H1 (cell line): ENCODE results near the gene AGBL1. TPM values are rescaled to one million over a fixed set of nuclear protein-coding genes. Genes with fewer than 3 reads are reported as not detected.

Experiments used
- CTCF ChIA-PET: fragments of 300-600 bp; sonication (Branson Sonifier 250); formaldehyde crosslinking; loops from one replicate; lab custom pipeline; 2021; ENCODE audit not compliant: partially characterized antibody; lab: Charles Lee
- POLR2A ChIA-PET: fragments of 300-600 bp; sonication (Branson Sonifier 250); formaldehyde crosslinking; loops from one replicate; lab custom pipeline; 2021; ENCODE audit warnings: inconsistent platforms; ENCODE audit not compliant: partially characterized antibody; lab: Charles Lee
- DNase-seq, 2 experiments: peaks; one replicate each; pipeline versions ENCODE4 v3.0.0 to v3.0.0-alpha.2; 2010 to 2022; ENCODE audit warnings: low spot score in 2 of 2, low read depth in 1 of 2, mixed read lengths in 1 of 2
- FAIRE-seq: peaks from 2 replicates; lab custom pipeline; 2011; peaks lifted over from hg19 to GRCh38; lab: Jason Lieb, UNC
- H2AFZ ChIP-seq: 2 replicates; pipeline ENCODE4 v1.8.1; 2012; ENCODE audit warnings: low read length, inconsistent platforms
- H2AK5ac ChIP-seq: 2 replicates; pipeline ENCODE4 v1.6.1; 2013; ENCODE audit warnings: low read depth, low read length
- H2BK120ac ChIP-seq: replicated peaks from 2 replicates; pipeline ENCODE3; 2013; ENCODE audit warnings: low read depth, low read length, inconsistent platforms
- H2BK12ac ChIP-seq: 2 replicates; pipeline ENCODE4 v1.6.1; 2013; ENCODE audit warnings: low read depth, low read length
- H2BK15ac ChIP-seq: 2 replicates; pipeline ENCODE4 v1.6.1; 2013; ENCODE audit warnings: low read length
- H2BK20ac ChIP-seq: 2 replicates; pipeline ENCODE4 v1.6.1; 2013; ENCODE audit warnings: low read length
- H2BK5ac ChIP-seq: 2 replicates; pipeline ENCODE4 v1.6.1; 2013; ENCODE audit warnings: low read depth, low read length
- H3K14ac ChIP-seq: 2 replicates; pipeline ENCODE4 v1.6.1; 2013; ENCODE audit warnings: inconsistent platforms; ENCODE audit not compliant: insufficient read length
- H3K18ac ChIP-seq: 2 replicates; pipeline ENCODE4 v1.6.1; 2013; ENCODE audit warnings: low read length; ENCODE audit errors: extremely low read depth
- H3K23ac ChIP-seq: 2 replicates; pipeline ENCODE4 v1.6.1; 2013; ENCODE audit warnings: inconsistent platforms; ENCODE audit not compliant: insufficient read length
- H3K23me2 ChIP-seq: 2 replicates; pipeline ENCODE4 v1.6.1; 2013; ENCODE audit warnings: low read depth, low read length
- H3K27ac ChIP-seq: 2 replicates; pipeline ENCODE4 v1.6.1; 2011; ENCODE audit warnings: low read depth, low read length, inconsistent platforms
- H3K27me3 ChIP-seq, 4 experiments: replicated peaks in 1 of 4; 1 replicate in 1 of 4; 2 replicates in 3 of 4; pipeline versions ENCODE4 v1.6.1 to v1.8.1; 2011 to 2013; ENCODE audit warnings: low read length in 3 of 4, mild to moderate bottlenecking in 3 of 4, inconsistent platforms in 2 of 4, mixed read lengths in 2 of 4, moderate library complexity in 1 of 4; ENCODE audit not compliant: control insufficient read depth in 3 of 4, insufficient read depth in 3 of 4; ENCODE audit errors: extremely low read depth in 1 of 4
- H3K36me3 ChIP-seq, 4 experiments: 2 replicates each; pipeline versions ENCODE4 v1.6.1 to v1.8.1; 2011 to 2013; ENCODE audit warnings: mild to moderate bottlenecking in 4 of 4, low read length in 3 of 4, moderate library complexity in 2 of 4, control low read depth in 1 of 4, inconsistent platforms in 1 of 4; ENCODE audit not compliant: insufficient read depth in 4 of 4, control insufficient read depth in 2 of 4
- H3K4ac ChIP-seq: replicated peaks from 2 replicates; pipeline ENCODE3; 2013; ENCODE audit warnings: low read length, low read depth, mixed read lengths, inconsistent platforms; ENCODE audit not compliant: insufficient read length
- H3K4me1 ChIP-seq, 4 experiments: replicated peaks in 1 of 4; 1 replicate in 1 of 4; 2 replicates in 3 of 4; pipeline versions ENCODE4 v1.6.1 to v1.8.1; 2011 to 2013; ENCODE audit warnings: low read length in 3 of 4, inconsistent platforms in 2 of 4, mixed read lengths in 1 of 4; ENCODE audit not compliant: insufficient read depth in 4 of 4, control insufficient read depth in 3 of 4
- H3K4me2 ChIP-seq, 2 experiments: 2 replicates each; pipeline versions ENCODE4 v1.6.1 to v1.8.1; 2011 to 2013; ENCODE audit warnings: low read depth in 2 of 2, low read length in 2 of 2, control low read depth in 1 of 2, inconsistent platforms in 1 of 2, mild to moderate bottlenecking in 1 of 2; ENCODE audit not compliant: insufficient read depth in 1 of 2
- H3K4me3 ChIP-seq, 4 experiments: fragments of 200-600, 300-600 bp in 1 of 4; sonication (generic), shearing (Covaris generic), sonication (Bioruptor Twin) in 1 of 4; 2 replicates each; pipeline versions ENCODE4 v1.5.1 to v1.8.1; 2011 to 2016; ENCODE audit warnings: low read length in 4 of 4, low read depth in 3 of 4, control low read depth in 2 of 4, inconsistent platforms in 2 of 4, mild to moderate bottlenecking in 2 of 4, mixed read lengths in 1 of 4, moderate library complexity in 1 of 4; ENCODE audit not compliant: insufficient read depth in 2 of 4; ENCODE audit errors: extremely low read depth in 1 of 4
- H3K56ac ChIP-seq: replicated peaks from 2 replicates; pipeline ENCODE3; 2013; ENCODE audit warnings: low read depth, mild to moderate bottlenecking, mixed read lengths, low read length, inconsistent platforms; ENCODE audit not compliant: insufficient read length
- H3K79me1 ChIP-seq: 2 replicates; pipeline ENCODE4 v1.6.1; 2013; ENCODE audit warnings: low read depth, low read length, control low read depth
- H3K79me2 ChIP-seq, 2 experiments: 2 replicates each; pipeline versions ENCODE4 v1.6.1 to v1.8.1; 2012 to 2013; ENCODE audit warnings: low read length in 2 of 2, mild to moderate bottlenecking in 2 of 2, inconsistent platforms in 1 of 2; ENCODE audit not compliant: insufficient read depth in 2 of 2, control insufficient read depth in 1 of 2
- H3K9ac ChIP-seq, 4 experiments: replicated peaks in 1 of 4; 1 replicate in 1 of 4; 2 replicates in 3 of 4; pipeline versions ENCODE4 v1.6.1 to v1.8.1; 2011 to 2013; ENCODE audit warnings: low read depth in 3 of 4, low read length in 3 of 4, control low read depth in 2 of 4, mild to moderate bottlenecking in 2 of 4, moderate library complexity in 2 of 4, inconsistent platforms in 1 of 4; ENCODE audit errors: extremely low read depth in 1 of 4
- H3K9me3 ChIP-seq, 2 experiments: 2 replicates each; pipeline versions ENCODE4 v1.6.1 to v1.8.1; 2012 to 2013; ENCODE audit warnings: mild to moderate bottlenecking in 2 of 2, moderate library complexity in 2 of 2, control low read depth in 1 of 2, inconsistent platforms in 1 of 2, low read depth in 1 of 2, low read length in 1 of 2, mixed read lengths in 1 of 2; ENCODE audit not compliant: insufficient read depth in 2 of 2
- H4K20me1 ChIP-seq, 2 experiments: replicated peaks in 1 of 2; 2 replicates each; pipeline versions ENCODE3 to v1.8.1; 2011 to 2013; ENCODE audit warnings: inconsistent platforms in 2 of 2, low read length in 2 of 2, mild to moderate bottlenecking in 1 of 2; ENCODE audit not compliant: insufficient read depth in 2 of 2, control insufficient read depth in 1 of 2
- H4K5ac ChIP-seq: 2 replicates; pipeline ENCODE4 v1.6.1; 2013; ENCODE audit warnings: low read length, low read depth, mixed read lengths, inconsistent platforms; ENCODE audit not compliant: insufficient read length
- H4K8ac ChIP-seq: 2 replicates; pipeline ENCODE4 v1.8.0; 2013; ENCODE audit warnings: mild to moderate bottlenecking, moderate library complexity, low read length, inconsistent platforms; ENCODE audit not compliant: insufficient read depth; ENCODE audit errors: extremely low read depth
- H4K91ac ChIP-seq: replicated peaks from 2 replicates; pipeline ENCODE3; 2013; ENCODE audit warnings: low read length, mixed read lengths, inconsistent platforms; ENCODE audit not compliant: insufficient read length
- BACH1 ChIP-seq: IDR thresholded peaks from 2 replicates; pipeline ENCODE4 v1.6.1; 2012; ENCODE audit warnings: low read length, improper control_type of control experiment
- CBX5 ChIP-seq: fragments of 300-800, 300-1000 bp; sonication (generic); IDR thresholded peaks from 2 replicates; pipeline ENCODE4 v1.7.1; 2016; ENCODE audit warnings: antibody characterized with exemption, low read length, low read depth
- CHD1 ChIP-seq: IDR thresholded peaks from 2 replicates; pipeline ENCODE4 v1.6.1; 2012; ENCODE audit warnings: low read depth, low read length, improper control_type of control experiment
- JUND ChIP-seq: IDR thresholded peaks from 2 replicates; pipeline ENCODE4 v1.6.1; 2011; ENCODE audit warnings: mild to moderate bottlenecking, improper control_type of control experiment, low read length
- KDM5A ChIP-seq: fragments of 200-600 bp; IDR thresholded peaks from 2 replicates; pipeline ENCODE4 v1.7.1; 2012; ENCODE audit warnings: mild to moderate bottlenecking, low read length, inconsistent platforms, mixed read lengths
- NRF1 ChIP-seq: IDR thresholded peaks from 2 replicates; pipeline ENCODE4 v1.6.1; 2011; ENCODE audit warnings: mild to moderate bottlenecking, low read depth, low read length, improper control_type of control experiment
- RXRA ChIP-seq: IDR thresholded peaks from 2 replicates; pipeline ENCODE4 v1.6.1; 2011; ENCODE audit warnings: low read depth, mild to moderate bottlenecking, low read length, moderate library complexity; ENCODE audit not compliant: insufficient read depth
- SIN3A ChIP-seq, 2 experiments: IDR thresholded peaks in 1 of 2; conservative IDR thresholded peaks in 1 of 2; 2 replicates each; pipeline ENCODE4 v1.6.1; 2011 to 2012; ENCODE audit warnings: low read length in 2 of 2, improper control_type of control experiment in 1 of 2, low read depth in 1 of 2, mild to moderate bottlenecking in 1 of 2
- SP4 ChIP-seq: IDR thresholded peaks from 2 replicates; pipeline ENCODE4 v1.6.1; 2012; ENCODE audit warnings: low read length, inconsistent platforms
- WGBS, 2 experiments: shearing (Covaris generic) in 1 of 2; methylation state at CpG; one replicate each; pipeline versions ENCODE4 v1.1.6 to v1.1.7; 2013 to 2015; ENCODE audit warnings: low lambda C conversion rate in 2 of 2, mixed read lengths in 2 of 2, inconsistent platforms in 1 of 2, low coverage in 1 of 2, missing lambda C conversion rate in 1 of 2; ENCODE audit not compliant: insufficient replicate concordance in 2 of 2, insufficient coverage in 1 of 2, insufficient read length in 1 of 2; ENCODE audit errors: extremely low coverage in 1 of 2, missing lambda C conversion rate in 1 of 2; 5-methylcytosine and 5-hydroxymethylcytosine counted together
- polyA plus RNA-seq, 7 experiments: library from polyadenylated mRNA; depleted of rRNA in 3 of 7; stranded (reverse) in 5 of 7; unstranded in 2 of 7; fragments of >200 nt in 5 of 7; fragments of 200-250 nt in 2 of 7; gene quantifications; 1 replicate in 5 of 7; 2 replicates in 1 of 7; 4 replicates in 1 of 7; pipeline versions ENCODE4 v1.2.1 to v1.2.3, GENCODE V29; 2011 to 2013; ENCODE audit warnings: missing spikeins in 2 of 7, mixed read lengths in 2 of 7
- total RNA-seq: library from RNA; stranded (reverse); fragmentation: NEBNext Ultra II Directional; extraction: Animal tissue kit (Norgen Biotek cat#: 25700); gene quantifications from 2 replicates; pipeline ENCODE4 v1.2.1, GENCODE V29; 2021
- TF ChIP-seq, protein P1 (sequence below): IDR thresholded peaks from 2 replicates; pipeline ENCODE4 v1.6.1; 2012; ENCODE audit warnings: inconsistent platforms
- TF ChIP-seq, protein P2 (sequence below): IDR thresholded peaks from 2 replicates; pipeline ENCODE4 v1.6.1; 2011; ENCODE audit warnings: low read length, improper control_type of control experiment
- TF ChIP-seq, protein P3 (sequence below): IDR thresholded peaks from 2 replicates; pipeline ENCODE4 v1.6.1; 2012; ENCODE audit warnings: low read length, inconsistent platforms

Gene AGBL1
- total and polyA plus RNA-seq, 2 of the 8 experiments (the other 6 are each of a cell fraction or from before 2014, with no cell fraction given), result not detected

DNA sequence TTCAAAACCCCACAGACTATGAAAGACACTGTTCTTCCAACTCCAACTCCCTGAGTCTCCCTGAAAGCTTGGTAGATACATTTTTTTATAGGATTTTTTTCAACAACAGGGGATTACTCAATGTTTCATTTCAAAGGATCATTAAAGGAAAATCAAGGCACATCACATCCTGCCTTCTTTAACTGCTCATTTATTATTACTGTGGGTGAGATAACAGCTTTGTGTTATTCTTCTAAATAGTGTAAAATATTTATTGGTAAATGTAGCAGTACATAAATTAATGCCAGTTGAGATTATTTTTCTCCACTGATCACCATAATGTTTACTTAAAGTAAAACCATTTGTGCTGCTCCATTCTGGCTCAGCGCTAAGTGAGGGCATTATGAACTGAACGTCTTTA lies 57.2 kb downstream of the AGBL1 start:
- WGBS, 2 experiments, result 94% methylated on average over 2 of the region's 2 CpGs; no CpG with 5 or more reads in 1 of the 2 experiments
- Histone ChIP-seq H3K18ac (no peak overlapping the region), H3K4me1 (no peaks in the 10 kb centered on the region), H4K8ac (no peak overlapping the region), H2BK15ac (no peak overlapping the region; the same call in 1 of the 2 replicates), H3K4me3 (no peak overlapping the region), H3K27me3 (no peaks in the 10 kb centered on the region), H3K23ac (no peak overlapping the region), H2BK120ac (no peak overlapping the region), H3K4me2 (no peak overlapping the region), H2BK20ac (no peak overlapping the region), H2BK12ac (no peak overlapping the region), H3K14ac (no peak overlapping the region), H3K9ac (no peak overlapping the region), H3K79me2 (no peaks in the 10 kb centered on the region), H2AK5ac (no peak overlapping the region), H4K20me1 (no peaks in the 10 kb centered on the region), H3K9me3 (no peaks in the 10 kb centered on the region), H3K56ac (no peak overlapping the region), H3K27ac (no peak overlapping the region), H3K4ac (no peak overlapping the region), H3K79me1 (no peaks in the 10 kb centered on the region), H2BK5ac (no peak overlapping the region), H3K23me2 (no peaks in the 10 kb centered on the region), H4K5ac (no peak overlapping the region), H4K91ac (no peak overlapping the region), H2AFZ (no peak overlapping the region), H3K36me3 (no peaks in the 10 kb centered on the region)
- ChIA-PET CTCF (interaction anchor here (1.1 to 1.7 kb wide), 3 partner anchors 14 to 271 kb away, joined by 3 to 5 read pairs (median 3); no protein-coding TSS in a partner anchor), POLR2A (no interaction called here)
- no peak for FAIRE-seq
- DNase-seq, result no peak
- TF ChIP-seq CBX5, result no peak
- TF ChIP-seq RXRA, result no peak
- no peak for TF ChIP-seq SP4
- no peak for TF ChIP-seq KDM5A
- no peak for TF ChIP-seq CHD1
- no peak for TF ChIP-seq BACH1
- TF ChIP-seq, protein P1, sequence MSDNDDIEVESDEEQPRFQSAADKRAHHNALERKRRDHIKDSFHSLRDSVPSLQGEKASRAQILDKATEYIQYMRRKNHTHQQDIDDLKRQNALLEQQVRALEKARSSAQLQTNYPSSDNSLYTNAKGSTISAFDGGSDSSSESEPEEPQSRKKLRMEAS, result no peak
- TF ChIP-seq, protein P2, sequence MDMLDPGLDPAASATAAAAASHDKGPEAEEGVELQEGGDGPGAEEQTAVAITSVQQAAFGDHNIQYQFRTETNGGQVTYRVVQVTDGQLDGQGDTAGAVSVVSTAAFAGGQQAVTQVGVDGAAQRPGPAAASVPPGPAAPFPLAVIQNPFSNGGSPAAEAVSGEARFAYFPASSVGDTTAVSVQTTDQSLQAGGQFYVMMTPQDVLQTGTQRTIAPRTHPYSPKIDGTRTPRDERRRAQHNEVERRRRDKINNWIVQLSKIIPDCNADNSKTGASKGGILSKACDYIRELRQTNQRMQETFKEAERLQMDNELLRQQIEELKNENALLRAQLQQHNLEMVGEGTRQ, result no peak
- TF ChIP-seq NRF1, result no peak
- TF ChIP-seq, protein P3, sequence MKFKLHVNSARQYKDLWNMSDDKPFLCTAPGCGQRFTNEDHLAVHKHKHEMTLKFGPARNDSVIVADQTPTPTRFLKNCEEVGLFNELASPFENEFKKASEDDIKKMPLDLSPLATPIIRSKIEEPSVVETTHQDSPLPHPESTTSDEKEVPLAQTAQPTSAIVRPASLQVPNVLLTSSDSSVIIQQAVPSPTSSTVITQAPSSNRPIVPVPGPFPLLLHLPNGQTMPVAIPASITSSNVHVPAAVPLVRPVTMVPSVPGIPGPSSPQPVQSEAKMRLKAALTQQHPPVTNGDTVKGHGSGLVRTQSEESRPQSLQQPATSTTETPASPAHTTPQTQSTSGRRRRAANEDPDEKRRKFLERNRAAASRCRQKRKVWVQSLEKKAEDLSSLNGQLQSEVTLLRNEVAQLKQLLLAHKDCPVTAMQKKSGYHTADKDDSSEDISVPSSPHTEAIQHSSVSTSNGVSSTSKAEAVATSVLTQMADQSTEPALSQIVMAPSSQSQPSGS, result no peak
- no peak for TF ChIP-seq SIN3A (conservative IDR thresholded peaks at IDR 0.05 in 1 of 2, IDR thresholded peaks at IDR 0.05 in 1 of 2; ENCODE audit: low read depth in 1 of 2, low read length in 2 of 2)
- no peak for TF ChIP-seq JUND
